H1 (cell line): ENCODE measurements around the gene CD34. TPM values are rescaled to one million over a fixed set of nuclear protein-coding genes. Genes with fewer than 3 reads are reported as not detected.

Experiments
- CTCF ChIA-PET: fragments of 300-600 bp; sonication (Branson Sonifier 250); formaldehyde crosslinking; loops from one replicate; lab custom pipeline; 2021; ENCODE audit not compliant: partially characterized antibody; lab: Charles Lee
- POLR2A ChIA-PET: fragments of 300-600 bp; sonication (Branson Sonifier 250); formaldehyde crosslinking; loops from one replicate; lab custom pipeline; 2021; ENCODE audit warnings: inconsistent platforms; ENCODE audit not compliant: partially characterized antibody; lab: Charles Lee
- DNase-seq, 2 experiments: peaks; one replicate each; pipeline versions ENCODE4 v3.0.0 to v3.0.0-alpha.2; 2010 to 2022; ENCODE audit warnings: low spot score in 2 of 2, low read depth in 1 of 2, mixed read lengths in 1 of 2
- FAIRE-seq: peaks from 2 replicates; lab custom pipeline; 2011; peaks lifted over from hg19 to GRCh38; lab: Jason Lieb, UNC
- H2AFZ ChIP-seq: 2 replicates; pipeline ENCODE4 v1.8.1; 2012; ENCODE audit warnings: low read length, inconsistent platforms
- H2AK5ac ChIP-seq: 2 replicates; pipeline ENCODE4 v1.6.1; 2013; ENCODE audit warnings: low read depth, low read length
- H2BK120ac ChIP-seq: replicated peaks from 2 replicates; pipeline ENCODE3; 2013; ENCODE audit warnings: low read depth, low read length, inconsistent platforms
- H2BK12ac ChIP-seq: 2 replicates; pipeline ENCODE4 v1.6.1; 2013; ENCODE audit warnings: low read depth, low read length
- H2BK15ac ChIP-seq: 2 replicates; pipeline ENCODE4 v1.6.1; 2013; ENCODE audit warnings: low read length
- H2BK20ac ChIP-seq: 2 replicates; pipeline ENCODE4 v1.6.1; 2013; ENCODE audit warnings: low read length
- H2BK5ac ChIP-seq: 2 replicates; pipeline ENCODE4 v1.6.1; 2013; ENCODE audit warnings: low read depth, low read length
- H3K14ac ChIP-seq: 2 replicates; pipeline ENCODE4 v1.6.1; 2013; ENCODE audit warnings: inconsistent platforms; ENCODE audit not compliant: insufficient read length
- H3K18ac ChIP-seq: 2 replicates; pipeline ENCODE4 v1.6.1; 2013; ENCODE audit warnings: low read length; ENCODE audit errors: extremely low read depth
- H3K23ac ChIP-seq: 2 replicates; pipeline ENCODE4 v1.6.1; 2013; ENCODE audit warnings: inconsistent platforms; ENCODE audit not compliant: insufficient read length
- H3K23me2 ChIP-seq: 2 replicates; pipeline ENCODE4 v1.6.1; 2013; ENCODE audit warnings: low read depth, low read length
- H3K27ac ChIP-seq: 2 replicates; pipeline ENCODE4 v1.6.1; 2011; ENCODE audit warnings: low read depth, low read length, inconsistent platforms
- H3K27me3 ChIP-seq, 4 experiments: replicated peaks in 1 of 4; 1 replicate in 1 of 4; 2 replicates in 3 of 4; pipeline versions ENCODE4 v1.6.1 to v1.8.1; 2011 to 2013; ENCODE audit warnings: low read length in 3 of 4, mild to moderate bottlenecking in 3 of 4, inconsistent platforms in 2 of 4, mixed read lengths in 2 of 4, moderate library complexity in 1 of 4; ENCODE audit not compliant: control insufficient read depth in 3 of 4, insufficient read depth in 3 of 4; ENCODE audit errors: extremely low read depth in 1 of 4
- H3K36me3 ChIP-seq, 4 experiments: 2 replicates each; pipeline versions ENCODE4 v1.6.1 to v1.8.1; 2011 to 2013; ENCODE audit warnings: mild to moderate bottlenecking in 4 of 4, low read length in 3 of 4, moderate library complexity in 2 of 4, control low read depth in 1 of 4, inconsistent platforms in 1 of 4; ENCODE audit not compliant: insufficient read depth in 4 of 4, control insufficient read depth in 2 of 4
- H3K4ac ChIP-seq: replicated peaks from 2 replicates; pipeline ENCODE3; 2013; ENCODE audit warnings: low read length, low read depth, mixed read lengths, inconsistent platforms; ENCODE audit not compliant: insufficient read length
- H3K4me1 ChIP-seq, 4 experiments: replicated peaks in 1 of 4; 1 replicate in 1 of 4; 2 replicates in 3 of 4; pipeline versions ENCODE4 v1.6.1 to v1.8.1; 2011 to 2013; ENCODE audit warnings: low read length in 3 of 4, inconsistent platforms in 2 of 4, mixed read lengths in 1 of 4; ENCODE audit not compliant: insufficient read depth in 4 of 4, control insufficient read depth in 3 of 4
- H3K4me2 ChIP-seq, 2 experiments: 2 replicates each; pipeline versions ENCODE4 v1.6.1 to v1.8.1; 2011 to 2013; ENCODE audit warnings: low read depth in 2 of 2, low read length in 2 of 2, control low read depth in 1 of 2, inconsistent platforms in 1 of 2, mild to moderate bottlenecking in 1 of 2; ENCODE audit not compliant: insufficient read depth in 1 of 2
- H3K4me3 ChIP-seq, 4 experiments: fragments of 200-600, 300-600 bp in 1 of 4; sonication (generic), shearing (Covaris generic), sonication (Bioruptor Twin) in 1 of 4; 2 replicates each; pipeline versions ENCODE4 v1.5.1 to v1.8.1; 2011 to 2016; ENCODE audit warnings: low read length in 4 of 4, low read depth in 3 of 4, control low read depth in 2 of 4, inconsistent platforms in 2 of 4, mild to moderate bottlenecking in 2 of 4, mixed read lengths in 1 of 4, moderate library complexity in 1 of 4; ENCODE audit not compliant: insufficient read depth in 2 of 4; ENCODE audit errors: extremely low read depth in 1 of 4
- H3K56ac ChIP-seq: replicated peaks from 2 replicates; pipeline ENCODE3; 2013; ENCODE audit warnings: low read depth, mild to moderate bottlenecking, mixed read lengths, low read length, inconsistent platforms; ENCODE audit not compliant: insufficient read length
- H3K79me1 ChIP-seq: 2 replicates; pipeline ENCODE4 v1.6.1; 2013; ENCODE audit warnings: low read depth, low read length, control low read depth
- H3K79me2 ChIP-seq, 2 experiments: 2 replicates each; pipeline versions ENCODE4 v1.6.1 to v1.8.1; 2012 to 2013; ENCODE audit warnings: low read length in 2 of 2, mild to moderate bottlenecking in 2 of 2, inconsistent platforms in 1 of 2; ENCODE audit not compliant: insufficient read depth in 2 of 2, control insufficient read depth in 1 of 2
- H3K9ac ChIP-seq, 4 experiments: replicated peaks in 1 of 4; 1 replicate in 1 of 4; 2 replicates in 3 of 4; pipeline versions ENCODE4 v1.6.1 to v1.8.1; 2011 to 2013; ENCODE audit warnings: low read depth in 3 of 4, low read length in 3 of 4, control low read depth in 2 of 4, mild to moderate bottlenecking in 2 of 4, moderate library complexity in 2 of 4, inconsistent platforms in 1 of 4; ENCODE audit errors: extremely low read depth in 1 of 4
- H3K9me3 ChIP-seq, 2 experiments: 2 replicates each; pipeline versions ENCODE4 v1.6.1 to v1.8.1; 2012 to 2013; ENCODE audit warnings: mild to moderate bottlenecking in 2 of 2, moderate library complexity in 2 of 2, control low read depth in 1 of 2, inconsistent platforms in 1 of 2, low read depth in 1 of 2, low read length in 1 of 2, mixed read lengths in 1 of 2; ENCODE audit not compliant: insufficient read depth in 2 of 2
- H4K20me1 ChIP-seq, 2 experiments: replicated peaks in 1 of 2; 2 replicates each; pipeline versions ENCODE3 to v1.8.1; 2011 to 2013; ENCODE audit warnings: inconsistent platforms in 2 of 2, low read length in 2 of 2, mild to moderate bottlenecking in 1 of 2; ENCODE audit not compliant: insufficient read depth in 2 of 2, control insufficient read depth in 1 of 2
- H4K5ac ChIP-seq: 2 replicates; pipeline ENCODE4 v1.6.1; 2013; ENCODE audit warnings: low read length, low read depth, mixed read lengths, inconsistent platforms; ENCODE audit not compliant: insufficient read length
- H4K8ac ChIP-seq: 2 replicates; pipeline ENCODE4 v1.8.0; 2013; ENCODE audit warnings: mild to moderate bottlenecking, moderate library complexity, low read length, inconsistent platforms; ENCODE audit not compliant: insufficient read depth; ENCODE audit errors: extremely low read depth
- H4K91ac ChIP-seq: replicated peaks from 2 replicates; pipeline ENCODE3; 2013; ENCODE audit warnings: low read length, mixed read lengths, inconsistent platforms; ENCODE audit not compliant: insufficient read length
- BRCA1 ChIP-seq: IDR thresholded peaks from 2 replicates; pipeline ENCODE4 v1.6.1; 2012; ENCODE audit warnings: low read depth, low read length, improper control_type of control experiment
- CEBPB ChIP-seq: IDR thresholded peaks from 2 replicates; pipeline ENCODE4 v1.6.1; 2012; ENCODE audit warnings: low read depth, low read length
- CREB1 ChIP-seq: IDR thresholded peaks from 2 replicates; pipeline ENCODE4 v1.6.1; 2012; ENCODE audit warnings: inconsistent platforms
- EGR1 ChIP-seq: IDR thresholded peaks from 2 replicates; pipeline ENCODE4 v1.6.1; 2011; ENCODE audit warnings: low read depth, low read length, borderline replicate concordance
- EZH2 ChIP-seq: fragments of 200-600 bp; sonication (generic); IDR thresholded peaks from 2 replicates; pipeline ENCODE4 v1.7.1; 2012; ENCODE audit warnings: low read depth, mild to moderate bottlenecking, moderate library complexity, low read length, inconsistent platforms; ENCODE audit not compliant: severe bottlenecking
- FOSL1 ChIP-seq: IDR thresholded peaks from 2 replicates; pipeline ENCODE4 v1.6.1; 2011; ENCODE audit warnings: mild to moderate bottlenecking, low read depth, low read length, moderate library complexity; ENCODE audit not compliant: insufficient read depth
- KDM1A ChIP-seq: fragments of 200-600, 300-600 bp; sonication (generic); IDR thresholded peaks from 2 replicates; pipeline ENCODE4 v1.7.1; 2016; ENCODE audit warnings: mild to moderate bottlenecking, low read length, borderline replicate concordance
- PHF8 ChIP-seq: fragments of 200-600 bp; sonication (generic); conservative IDR thresholded peaks from 2 replicates; pipeline ENCODE4 v1.7.1; 2012; ENCODE audit warnings: low read depth, mild to moderate bottlenecking, inconsistent platforms, low read length, moderate library complexity
- POLR2A ChIP-seq, 2 experiments: IDR thresholded peaks; 1 replicate in 1 of 2; 2 replicates in 1 of 2; pipeline ENCODE4 v1.6.1; 2011; ENCODE audit warnings: low read depth in 2 of 2, low read length in 2 of 2, mild to moderate bottlenecking in 2 of 2; ENCODE audit errors: control extremely low read depth in 1 of 2
- SAP30 ChIP-seq: fragments of 300-600 bp; sonication (generic); IDR thresholded peaks from 2 replicates; pipeline ENCODE4 v1.7.1; 2012; ENCODE audit warnings: low read length, moderate library complexity, mild to moderate bottlenecking, inconsistent platforms; ENCODE audit not compliant: insufficient read depth, insufficient replicate concordance
- SIX5 ChIP-seq: IDR thresholded peaks from 2 replicates; pipeline ENCODE4 v1.6.1; 2011; ENCODE audit warnings: mild to moderate bottlenecking, low read depth, low read length
- SRF ChIP-seq: IDR thresholded peaks from 2 replicates; pipeline ENCODE4 v1.6.1; 2011; ENCODE audit warnings: mild to moderate bottlenecking, low read depth, low read length, moderate library complexity
- TBP ChIP-seq: IDR thresholded peaks from 2 replicates; pipeline ENCODE4 v1.6.1; 2011; ENCODE audit warnings: low read depth, low read length, improper control_type of control experiment
- TCF12 ChIP-seq: IDR thresholded peaks from 2 replicates; pipeline ENCODE4 v1.6.1; 2011; ENCODE audit warnings: low read depth, mild to moderate bottlenecking, low read length
- WGBS, 2 experiments: shearing (Covaris generic) in 1 of 2; methylation state at CpG; one replicate each; pipeline versions ENCODE4 v1.1.6 to v1.1.7; 2013 to 2015; ENCODE audit warnings: low lambda C conversion rate in 2 of 2, mixed read lengths in 2 of 2, inconsistent platforms in 1 of 2, low coverage in 1 of 2, missing lambda C conversion rate in 1 of 2; ENCODE audit not compliant: insufficient replicate concordance in 2 of 2, insufficient coverage in 1 of 2, insufficient read length in 1 of 2; ENCODE audit errors: extremely low coverage in 1 of 2, missing lambda C conversion rate in 1 of 2; 5-methylcytosine and 5-hydroxymethylcytosine counted together
- polyA plus RNA-seq, 7 experiments: library from polyadenylated mRNA; depleted of rRNA in 3 of 7; stranded (reverse) in 5 of 7; unstranded in 2 of 7; fragments of >200 nt in 5 of 7; fragments of 200-250 nt in 2 of 7; gene quantifications; 1 replicate in 5 of 7; 2 replicates in 1 of 7; 4 replicates in 1 of 7; pipeline versions ENCODE4 v1.2.1 to v1.2.3, GENCODE V29; 2011 to 2013; ENCODE audit warnings: missing spikeins in 2 of 7, mixed read lengths in 2 of 7
- total RNA-seq: library from RNA; stranded (reverse); fragmentation: NEBNext Ultra II Directional; extraction: Animal tissue kit (Norgen Biotek cat#: 25700); gene quantifications from 2 replicates; pipeline ENCODE4 v1.2.1, GENCODE V29; 2021

Gene CD34
- total and polyA plus RNA-seq, 2 of the 8 experiments (the other 6 are each of a cell fraction or from before 2014, with no cell fraction given) = 0.39 to 0.54 TPM

GRCh38 chr1:207919523-207920170, 8.7 kb upstream of the CD34 start:
- no peak overlapping the region for H2BK5ac ChIP-seq
- no peaks in the 10 kb centered on the region; a peak in 2 of 7 replicates for H3K4me1 ChIP-seq
- H4K20me1 ChIP-seq = no peaks in the 10 kb centered on the region
- H2BK120ac ChIP-seq = no peak overlapping the region
- 63% methylated on average over 2 of the region's 2 CpGs; no CpG with 5 or more reads in 1 of the 2 experiments for WGBS, 2 experiments
- no peak overlapping the region for H3K56ac ChIP-seq
- no peaks in the 10 kb centered on the region for H3K23me2 ChIP-seq
- H4K5ac ChIP-seq = no peak overlapping the region
- H4K8ac ChIP-seq = no peak overlapping the region
- H3K23ac ChIP-seq = no peak overlapping the region
- DNase-seq (no peak), FAIRE-seq (no peak)
- CTCF ChIA-PET = interaction anchor here (1.3 to 4.2 kb wide), 4 partner anchors 25 to 62 kb away, joined by 3 to 21 read pairs (median 4); no protein-coding TSS in a partner anchor
- H3K79me1 ChIP-seq = no peaks in the 10 kb centered on the region
- H2BK12ac ChIP-seq = no peak overlapping the region
- H3K27me3 ChIP-seq = no peaks in the 10 kb centered on the region
- H3K4me3 ChIP-seq = no peak overlapping the region
- H2AK5ac ChIP-seq = no peak overlapping the region
- POLR2A ChIA-PET = no interaction called here
- no peak overlapping the region for H3K14ac ChIP-seq
- no peak overlapping the region for H2AFZ ChIP-seq
- H2BK15ac ChIP-seq = 0 out of 2 replicates have a peak overlapping the region, but pooled peaks have one; percentile 61
- no peaks in the 10 kb centered on the region for H3K36me3 ChIP-seq
- no peak overlapping the region for H3K18ac ChIP-seq
- H3K9ac ChIP-seq = no peak overlapping the region
- no peak overlapping the region for H2BK20ac ChIP-seq
- no peak overlapping the region for H3K4me2 ChIP-seq
- no peak overlapping the region for H4K91ac ChIP-seq
- H3K9me3 ChIP-seq = no peaks in the 10 kb centered on the region
- no peaks in the 10 kb centered on the region for H3K79me2 ChIP-seq
- H3K27ac ChIP-seq = no peak overlapping the region
- H3K4ac ChIP-seq = no peak overlapping the region
- TF ChIP-seq CREB1 (no peak), PHF8 (no peak), CEBPB (no peak), SIX5 (no peak), KDM1A (no peak), BRCA1 (no peak), POLR2A (IDR thresholded peaks at IDR 0.05; ENCODE audit: control extremely low read depth in 1 of 2, low read depth in 2 of 2, low read length in 2 of 2) (no peak), SAP30 (no peak), SRF (no peak), FOSL1 (no peak), EZH2 (no peak), TBP (no peak), TCF12 (no peak), EGR1 (no peak)
